K562 (cell line): ENCODE data around the gene ACTN2. TPM values are rescaled to one million over a fixed set of nuclear protein-coding genes. Genes with fewer than 3 reads are reported as not detected.

ENCODE experiments used
- CBFA2T3 ChIP-seq: fragments of 450-650 bp; IDR thresholded peaks from 2 replicates; pipeline ENCODE4 v1.6.1; 2017
- CXXC5 ChIP-seq: fragments of 250-450 bp; sonication (Bioruptor Pico); IDR thresholded peaks from 2 replicates; pipeline ENCODE4 v1.8.0; 2022; ENCODE audit warnings: inconsistent platforms, mild to moderate bottlenecking, moderate library complexity
- FOS ChIP-seq: IDR thresholded peaks from 3 replicates; pipeline ENCODE4 v1.6.1; 2011; ENCODE audit not compliant: insufficient read length; ENCODE audit errors: extremely low read depth
- GATAD2A ChIP-seq: fragments of 450-650 bp; IDR thresholded peaks from 2 replicates; pipeline ENCODE4 v1.6.1; 2017
- HDGF ChIP-seq: fragments of 450-650 bp; IDR thresholded peaks from 2 replicates; pipeline ENCODE4 v1.6.1; 2016
- HNRNPH1 ChIP-seq: fragments of 200-400 bp; formaldehyde crosslinking; optimal IDR thresholded peaks from 2 replicates; pipeline ENCODE3; 2017; ENCODE audit warnings: low read depth, mild to moderate bottlenecking, low read length, moderate library complexity
- MGA ChIP-seq: fragments of 450-650 bp; IDR thresholded peaks from 2 replicates; pipeline ENCODE4 v1.6.1; 2016; ENCODE audit warnings: mild to moderate bottlenecking, moderate library complexity
- PHF21A ChIP-seq: fragments of 450-650 bp; IDR thresholded peaks from 2 replicates; pipeline ENCODE4 v1.6.1; 2017; ENCODE audit warnings: low read depth, borderline replicate concordance
- RBM34 ChIP-seq: fragments of 200-400 bp; formaldehyde crosslinking; IDR thresholded peaks from 2 replicates; pipeline ENCODE4 v1.6.1; 2018; ENCODE audit warnings: low read length, borderline replicate concordance; ENCODE audit not compliant: insufficient read depth
- SRSF9 ChIP-seq: fragments of 200-400 bp; formaldehyde crosslinking; IDR thresholded peaks from 2 replicates; pipeline ENCODE4 v1.6.1; 2017; ENCODE audit warnings: low read depth, low read length, borderline replicate concordance
- TCF7 ChIP-seq: sonication (generic); IDR thresholded peaks from 2 replicates; pipeline ENCODE4 v1.6.1; 2016; ENCODE audit warnings: antibody characterized with exemption, borderline replicate concordance
- TSC22D4 ChIP-seq: fragments of 450-650 bp; IDR thresholded peaks from 2 replicates; pipeline ENCODE4 v1.6.1; 2016; ENCODE audit warnings: missing genetic modification characterization, missing biosample characterization, control low read depth
- XRCC3 ChIP-seq: fragments of 450-650 bp; IDR thresholded peaks from 2 replicates; pipeline ENCODE4 v1.6.1; 2017; ENCODE audit warnings: mild to moderate bottlenecking, moderate library complexity
- ZNF239 ChIP-seq: fragments of 250-450 bp; sonication (Bioruptor Pico); IDR thresholded peaks from 2 replicates; pipeline ENCODE4 v1.4.0; 2020; ENCODE audit warnings: mild to moderate bottlenecking
- ZNF277 ChIP-seq: fragments of 250-450 bp; sonication (Bioruptor Pico); IDR thresholded peaks from 2 replicates; pipeline ENCODE4 v1.8.0; 2022; ENCODE audit warnings: inconsistent platforms, mild to moderate bottlenecking, moderate library complexity, borderline replicate concordance
- ZNF41 ChIP-seq: fragments of 250-450 bp; sonication (Bioruptor Pico); conservative IDR thresholded peaks from 2 replicates; pipeline ENCODE4 v1.4.0; 2020; ENCODE audit warnings: mild to moderate bottlenecking
- ZNF764 ChIP-seq: fragments of 250-450 bp; sonication (Bioruptor Pico); IDR thresholded peaks from 2 replicates; pipeline ENCODE4 v1.4.0; 2020; ENCODE audit warnings: low read depth, mild to moderate bottlenecking, moderate library complexity
- polyA plus RNA-seq, 8 experiments: library from polyadenylated mRNA; depleted of rRNA in 4 of 8; stranded (reverse) in 5 of 8; unstranded in 3 of 8; fragments of >200 nt; fragmentation: Nextera tagmentation in 2 of 8; fragmentation: Illumina TruSeq in 1 of 8; extraction: Ambion mirVana in 2 of 8; extraction: Trizol in 1 of 8; gene quantifications; 2 replicates each; pipeline versions ENCODE4 v1.2.1 to v1.2.3, GENCODE V29; 2011 to 2014; ENCODE audit warnings: inconsistent platforms in 1 of 8, missing spikeins in 1 of 8
- total RNA-seq, 7 experiments: library from RNA; depleted of rRNA in 6 of 7; stranded (reverse); fragments of >200 nt in 6 of 7; fragmentation: Illumina TruSeq in 2 of 7; extraction: Trizol in 2 of 7; gene quantifications; 2 replicates each; pipeline versions ENCODE4 v1.2.1 to v1.2.3, GENCODE V29; 2011 to 2021; ENCODE audit warnings: low replicate concordance in 1 of 7

ACTN2 gene
- total and polyA plus RNA-seq, 9 of the 15 experiments (the other 6 are each of a cell fraction or from before 2014, with no cell fraction given), result 0.18 to 0.94 (median 0.42) TPM

- TF ChIP-seq MGA (peak; percentile 99), SRSF9 (no peak), ZNF239 (CRISPR knock-in tag) (peak; percentile 26; the same call in 1 of the 2 replicates), ZNF41 (no peak; the same call in 1 of the 2 replicates), RBM34 (no peak), CBFA2T3 (no peak), ZNF764 (CRISPR knock-in tag) (no peak), FOS (peak; percentile 98), GATAD2A (0 out of 2 replicates have a peak, but pooled peaks have one; percentile 21), HDGF (no peak), ZNF277 (CRISPR knock-in tag) (no peak), TSC22D4 (tag) (no peak), PHF21A (peak; percentile 19; the same call in 1 of the 2 replicates), HNRNPH1 (no peak), XRCC3 (no peak), CXXC5 (CRISPR knock-in tag) (peak; percentile 88), TCF7 (0 out of 2 replicates have a peak, but pooled peaks have one; percentile 34)
Measured at GRCh38 chr1:236795035-236795756, 108.9 kb downstream of the ACTN2 start, which contains the start of gene MTR (continued).
